ENCODE results near the gene PABPN1.

- no peak for TF ChIP-seq CTCF (IDR thresholded peaks at IDR 0.05)
- TF ChIP-seq POLR2A (IDR thresholded peaks at IDR 0.05), result no peak
These were observed 34.3 kb upstream of the PABPN1 start for GRCh38 chr14:23286902-23287479.

Data from Peyer's patch (tissue), 4 donors.